ENCODE results near the gene FAM20A. TPM values are rescaled to one million over a fixed set of nuclear protein-coding genes. Genes with fewer than 3 reads are reported as not detected.

FAM20A gene
- total and polyA plus RNA-seq, 9 of the 15 experiments (the other 6 are each of a cell fraction or from before 2014, with no cell fraction given): 0.07 TPM; not detected in 8

DNA sequence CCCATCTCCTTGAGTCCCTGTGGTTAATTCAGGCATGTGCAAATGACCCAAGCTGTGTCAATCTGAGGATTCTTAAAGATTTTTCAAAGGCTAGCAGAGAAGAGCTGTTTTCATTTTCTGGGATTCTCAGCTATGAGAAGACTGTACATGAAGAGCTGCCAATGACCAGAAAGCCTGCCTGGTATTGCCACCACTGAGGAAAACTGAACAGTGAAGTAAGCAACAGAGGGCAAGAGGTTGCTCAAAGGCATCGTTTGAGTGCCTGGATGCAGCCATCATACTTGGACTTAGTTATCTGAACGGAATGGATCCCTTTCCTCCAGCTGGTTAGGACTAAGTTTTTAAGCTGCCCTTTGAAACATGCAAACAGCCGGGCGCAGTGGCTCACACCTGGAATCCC lies 38.4 kb downstream of the FAM20A start:
- no TSS peak for BruUV-seq (replicated peaks)
- intact Hi-C loops (cut with micrococcal nuclease): no loop called here
- TF ChIP-seq ZNF41 (CRISPR knock-in tag; conservative IDR thresholded peaks at IDR 0.05): no peak
- TF ChIP-seq, protein P1, sequence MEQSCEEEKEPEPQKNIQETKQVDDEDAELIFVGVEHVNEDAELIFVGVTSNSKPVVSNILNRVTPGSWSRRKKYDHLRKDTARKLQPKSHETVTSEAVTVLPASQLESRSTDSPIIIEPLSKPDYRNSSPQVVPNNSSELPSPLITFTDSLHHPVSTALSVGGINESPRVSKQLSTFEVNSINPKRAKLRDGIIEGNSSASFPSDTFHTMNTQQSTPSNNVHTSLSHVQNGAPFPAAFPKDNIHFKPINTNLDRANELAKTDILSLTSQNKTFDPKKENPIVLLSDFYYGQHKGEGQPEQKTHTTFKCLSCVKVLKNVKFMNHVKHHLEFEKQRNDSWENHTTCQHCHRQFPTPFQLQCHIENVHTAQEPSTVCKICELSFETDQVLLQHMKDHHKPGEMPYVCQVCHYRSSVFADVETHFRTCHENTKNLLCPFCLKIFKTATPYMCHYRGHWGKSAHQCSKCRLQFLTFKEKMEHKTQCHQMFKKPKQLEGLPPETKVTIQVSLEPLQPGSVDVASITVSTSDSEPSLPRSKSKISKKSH (CRISPR knock-in tag; IDR thresholded peaks at IDR 0.05): no peak
- no peak for TF ChIP-seq PTBP1 (IDR thresholded peaks at IDR 0.05; ENCODE audit: low read depth, low read length)
- TF ChIP-seq, protein P2, sequence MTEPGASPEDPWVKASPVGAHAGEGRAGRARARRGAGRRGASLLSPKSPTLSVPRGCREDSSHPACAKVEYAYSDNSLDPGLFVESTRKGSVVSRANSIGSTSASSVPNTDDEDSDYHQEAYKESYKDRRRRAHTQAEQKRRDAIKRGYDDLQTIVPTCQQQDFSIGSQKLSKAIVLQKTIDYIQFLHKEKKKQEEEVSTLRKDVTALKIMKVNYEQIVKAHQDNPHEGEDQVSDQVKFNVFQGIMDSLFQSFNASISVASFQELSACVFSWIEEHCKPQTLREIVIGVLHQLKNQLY (CRISPR knock-in tag; conservative IDR thresholded peaks at IDR 0.05): no peak
- TF ChIP-seq CREM (IDR thresholded peaks at IDR 0.05; ENCODE audit: low read depth): no peak
- TF ChIP-seq NR1H2 (CRISPR knock-in tag; IDR thresholded peaks at IDR 0.05): no peak
- TF ChIP-seq XRCC5 (IDR thresholded peaks at IDR 0.05; ENCODE audit: low read depth, low read length): no peak
- TF ChIP-seq, protein P3, sequence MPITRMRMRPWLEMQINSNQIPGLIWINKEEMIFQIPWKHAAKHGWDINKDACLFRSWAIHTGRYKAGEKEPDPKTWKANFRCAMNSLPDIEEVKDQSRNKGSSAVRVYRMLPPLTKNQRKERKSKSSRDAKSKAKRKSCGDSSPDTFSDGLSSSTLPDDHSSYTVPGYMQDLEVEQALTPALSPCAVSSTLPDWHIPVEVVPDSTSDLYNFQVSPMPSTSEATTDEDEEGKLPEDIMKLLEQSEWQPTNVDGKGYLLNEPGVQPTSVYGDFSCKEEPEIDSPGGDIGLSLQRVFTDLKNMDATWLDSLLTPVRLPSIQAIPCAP (CRISPR knock-in tag; IDR thresholded peaks at IDR 0.05; ENCODE audit: borderline replicate concordance): no peak
- CTCF ChIA-PET (ENCODE audit: low intra/inter-chr PET ratio): no interaction called here
- no peaks in the 10 kb centered on the region for H3K4me1 ChIP-seq (replicated peaks in 1 of 2; ENCODE audit: control insufficient read depth in 2 of 2, insufficient read depth in 2 of 2, low read length in 2 of 2)
- no peak for DNase-seq (ENCODE audit: extremely low read depth in 1 of 4, low spot score in 3 of 4)
- no peak overlapping the region for H3K9ac ChIP-seq (ENCODE audit: insufficient read depth in 1 of 2, low read depth in 2 of 2, low read length in 2 of 2)
- POLR2A ChIA-PET: no interaction called here
- H3K9me3 ChIP-seq (replicated peaks; ENCODE audit: control insufficient read depth, insufficient read depth, low read depth, low read length): no peaks in the 10 kb centered on the region
- no peaks in the 10 kb centered on the region for H3K9me1 ChIP-seq (ENCODE audit: control insufficient read depth, insufficient read depth, low read length)
- no peaks in the 10 kb centered on the region for H4K20me1 ChIP-seq (replicated peaks; ENCODE audit: control insufficient read depth, insufficient read depth, low read length)
- in situ Hi-C loops (cut with MboI): no loop called here
- H3K4me2 ChIP-seq (ENCODE audit: insufficient read depth, low read length): no peak overlapping the region
- no peak overlapping the region for H3K4me3 ChIP-seq
- H3K27me3 ChIP-seq (ENCODE audit: control insufficient read depth in 2 of 2, insufficient read depth in 2 of 2, low read length in 2 of 2): peaks cover 12 to 20% of the 10 kb centered on the region in 2 experiments; a peak in 4 of 5 replicates
- H3K36me3 ChIP-seq (ENCODE audit: control insufficient read depth, insufficient read depth, low read length): no peaks in the 10 kb centered on the region
- no peak for FAIRE-seq
- no peak for ATAC-seq
- no peak overlapping the region for H2AFZ ChIP-seq (ENCODE audit: low read depth, low read length)
- 0% methylated on average over 4 of the region's 4 CpGs for WGBS (ENCODE audit: insufficient coverage, low coverage, missing lambda C conversion rate)
- no peaks in the 10 kb centered on the region for H3K79me2 ChIP-seq (ENCODE audit: control insufficient read depth, insufficient read depth, low read length)
- H3K27ac ChIP-seq (ENCODE audit: extremely low read depth, low read depth, low read length): no peak overlapping the region

Data from K562 (cell line).